Fibroblast of skin of right quadriceps (primary cell): ENCODE results near the gene CCDC197.

Experiments
- DNase-seq: peaks from one replicate; pipeline ENCODE4 v3.0.0-alpha.2; 2013

Gene CCDC197

GRCh38 chr14:94045101-94045500, 48.0 kb downstream of the CCDC197 start:
- no peak for DNase-seq

- DNase-seq = no peak
Measured at GRCh38 chr14:94045563-94046345, 48.7 kb downstream of the CCDC197 start.

- DNase-seq = no peak
Measured at GRCh38 chr14:94046696-94047250, 49.7 kb downstream of the CCDC197 start.

GRCh38 chr14:94047581-94047980, 50.5 kb downstream of the CCDC197 start:
- DNase-seq = no peak

GRCh38 chr14:94048691-94049624, 51.9 kb downstream of the CCDC197 start:
- no peak for DNase-seq

- DNase-seq = no peak
Measured at GRCh38 chr14:94049625-94050023, 52.5 kb downstream of the CCDC197 start.

- no peak for DNase-seq
Measured at GRCh38 chr14:94050231-94050880, 53.3 kb downstream of the CCDC197 start.

- no peak for DNase-seq
Measured at GRCh38 chr14:94051115-94051514, 54.0 kb downstream of the CCDC197 start.

- DNase-seq = no peak
Measured at GRCh38 chr14:94051779-94052178, 54.7 kb downstream of the CCDC197 start.

- no peak for DNase-seq
Measured at GRCh38 chr14:94052199-94052598, 55.1 kb downstream of the CCDC197 start.

- no peak for DNase-seq
Measured at GRCh38 chr14:94052662-94053061, 55.6 kb downstream of the CCDC197 start.

GRCh38 chr14:94054401-94054800, 57.3 kb downstream of the CCDC197 start:
- no peak for DNase-seq

- DNase-seq = no peak
Measured at GRCh38 chr14:94054936-94055335, 57.8 kb downstream of the CCDC197 start.

GRCh38 chr14:94056579-94057308, 59.6 kb downstream of the CCDC197 start:
- DNase-seq = no peak

GRCh38 chr14:94058128-94058673, 61.1 kb downstream of the CCDC197 start:
- no peak for DNase-seq
